Liver (tissue), 9 donors: ENCODE measurements around the gene MACROD1. TPM values are rescaled to one million over a fixed set of nuclear protein-coding genes. Genes with fewer than 3 reads are reported as not detected.

ENCODE experiments used
- DNase-seq: peaks from one replicate; pipeline ENCODE4 v3.0.0-alpha.2; 2017; ENCODE audit warnings: low spot score
- H3K27ac ChIP-seq, 2 donors: one replicate each; pipeline ENCODE4 v1.7.0; 2013; ENCODE audit warnings: inconsistent platforms in 2 of 2, low read length in 2 of 2, control low read depth in 1 of 2, low read depth in 1 of 2, mild to moderate bottlenecking in 1 of 2
- H3K27me3 ChIP-seq, 4 donors: one replicate each; pipeline versions ENCODE4 v1.6.1 to v1.7.0; 2013; ENCODE audit warnings: low read length in 3 of 4, inconsistent platforms in 1 of 4, mild to moderate bottlenecking in 1 of 4, moderate library complexity in 1 of 4; ENCODE audit not compliant: control insufficient read depth in 4 of 4, insufficient read depth in 4 of 4
- H3K36me3 ChIP-seq, 4 donors: one replicate each; pipeline versions ENCODE4 v1.6.1 to v1.7.0; 2013; ENCODE audit warnings: low read length in 3 of 4, mild to moderate bottlenecking in 3 of 4, low read depth in 1 of 4, moderate library complexity in 1 of 4; ENCODE audit not compliant: control insufficient read depth in 4 of 4, insufficient read depth in 3 of 4
- H3K4me1 ChIP-seq, 4 donors: one replicate each; pipeline versions ENCODE4 v1.6.1 to v1.7.0; 2013; ENCODE audit warnings: low read length in 3 of 4, mild to moderate bottlenecking in 3 of 4, moderate library complexity in 1 of 4; ENCODE audit not compliant: control insufficient read depth in 4 of 4, insufficient read depth in 4 of 4
- H3K4me3 ChIP-seq, 3 donors: one replicate each; pipeline versions ENCODE4 v1.6.1 to v1.7.0; 2013; ENCODE audit warnings: low read length in 3 of 3, control low read depth in 1 of 3, low read depth in 1 of 3, mild to moderate bottlenecking in 1 of 3
- H3K9ac ChIP-seq, 2 donors: one replicate each; pipeline ENCODE4 v1.7.0; 2013; ENCODE audit warnings: low read length in 2 of 2, mild to moderate bottlenecking in 2 of 2, moderate library complexity in 2 of 2, control low read depth in 1 of 2, low read depth in 1 of 2
- H3K9me3 ChIP-seq, 4 donors: one replicate each; pipeline versions ENCODE4 v1.6.1 to v1.7.0; 2013; ENCODE audit warnings: low read length in 3 of 4; ENCODE audit not compliant: control insufficient read depth in 4 of 4
- CTCF ChIP-seq: fragments of 150-350 bp; IDR thresholded peaks from 2 replicates; pipeline ENCODE4 v1.5.1; 2017; ENCODE audit warnings: improper control_type of control experiment, low read depth, low read length; ENCODE audit not compliant: missing input control
- EGR1 ChIP-seq, 2 donors: IDR thresholded peaks; 2 replicates each; pipeline ENCODE4 v1.6.1; 2016 to 2018; ENCODE audit warnings: antibody characterized with exemption in 2 of 2, low read depth in 2 of 2
- FOXA1 ChIP-seq: IDR thresholded peaks from 2 replicates; pipeline ENCODE4 v1.6.1; 2016; ENCODE audit warnings: antibody characterized with exemption
- FOXA2 ChIP-seq: IDR thresholded peaks from 2 replicates; pipeline ENCODE4 v1.6.1; 2016; ENCODE audit warnings: antibody characterized with exemption
- GABPA ChIP-seq, 2 donors: IDR thresholded peaks in 1 of 2; conservative IDR thresholded peaks in 1 of 2; 2 replicates each; pipeline ENCODE4 v1.6.1; 2016; ENCODE audit warnings: antibody characterized with exemption in 2 of 2, mild to moderate bottlenecking in 1 of 2, moderate library complexity in 1 of 2
- HNF4A ChIP-seq, 2 donors: conservative IDR thresholded peaks; 2 replicates each; pipeline ENCODE4 v1.6.1; 2016; ENCODE audit warnings: antibody characterized with exemption in 2 of 2, mild to moderate bottlenecking in 2 of 2
- HNF4G ChIP-seq: IDR thresholded peaks from 2 replicates; pipeline ENCODE4 v1.6.1; 2016; ENCODE audit warnings: antibody characterized with exemption
- JUND ChIP-seq, 2 donors: IDR thresholded peaks; 2 replicates each; pipeline ENCODE4 v1.6.1; 2016; ENCODE audit warnings: antibody characterized with exemption in 2 of 2
- MAX ChIP-seq: IDR thresholded peaks from 2 replicates; pipeline ENCODE4 v1.6.1; 2016; ENCODE audit warnings: antibody characterized with exemption
- NR2F2 ChIP-seq: IDR thresholded peaks from 2 replicates; pipeline ENCODE4 v1.6.1; 2016; ENCODE audit warnings: antibody characterized with exemption
- RAD21 ChIP-seq, 2 donors: IDR thresholded peaks; 2 replicates each; pipeline ENCODE4 v1.6.1; 2016; ENCODE audit warnings: antibody characterized with exemption in 2 of 2, mild to moderate bottlenecking in 2 of 2
- RXRA ChIP-seq, 2 donors: IDR thresholded peaks; 2 replicates each; pipeline ENCODE4 v1.6.1; 2017 to 2018; ENCODE audit warnings: antibody characterized with exemption in 2 of 2, mild to moderate bottlenecking in 1 of 2
- SP1 ChIP-seq: IDR thresholded peaks from 2 replicates; pipeline ENCODE4 v1.6.1; 2018; ENCODE audit warnings: antibody characterized with exemption, mild to moderate bottlenecking
- TAF1 ChIP-seq: conservative IDR thresholded peaks from 2 replicates; pipeline ENCODE4 v1.6.1; 2016; ENCODE audit warnings: antibody characterized with exemption, mild to moderate bottlenecking
- YY1 ChIP-seq: IDR thresholded peaks from 2 replicates; pipeline ENCODE4 v1.6.1; 2016; ENCODE audit warnings: antibody characterized with exemption, mild to moderate bottlenecking
- ZBTB33 ChIP-seq: IDR thresholded peaks from 2 replicates; pipeline ENCODE4 v1.6.1; 2016; ENCODE audit warnings: antibody characterized with exemption
- WGBS: extraction: QIAGEN DNeasy Blood & Tissue Kit; methylation state at CpG from one replicate; pipeline ENCODE4 v1.1.7; 2013; 5-methylcytosine and 5-hydroxymethylcytosine counted together
- polyA plus RNA-seq, 2 donors: library from polyadenylated mRNA; stranded (reverse) in 1 of 2; unstranded in 1 of 2; fragments of 200-250 nt in 1 of 2; fragments of >200 nt in 1 of 2; fragmentation: Nextera tagmentation in 1 of 2; extraction: Ambion mirVana in 1 of 2; gene quantifications; one replicate each; pipeline versions ENCODE4 v1.2.1 to v1.2.3, GENCODE V29; 2013 to 2015
- total RNA-seq, 2 donors: library from RNA; depleted of rRNA; stranded (reverse); fragments of >200 nt; gene quantifications; one replicate each; pipeline ENCODE4 v1.2.3, GENCODE V29; 2014
- TF ChIP-seq, protein P1 (sequence below): IDR thresholded peaks from 2 replicates; pipeline ENCODE4 v1.6.1; 2016; ENCODE audit warnings: antibody characterized with exemption
- TF ChIP-seq, protein P2 (sequence below): IDR thresholded peaks from 2 replicates; pipeline ENCODE4 v1.6.1; 2016; ENCODE audit warnings: antibody characterized with exemption, mild to moderate bottlenecking
- donor health status: healthy.
- donor health status: healthy.
- donor health status: healthy.
- donor health status: healthy.
- donor health status: healthy.

MACROD1 gene
- total and polyA plus RNA-seq, 4 donors = 8.9 to 25.9 (median 13.1) TPM

GRCh38 chr11:64062185-64063039 is 103.5 kb downstream of the MACROD1 start:
- 95% methylated on average over 16 of the region's 16 CpGs for WGBS
- Histone ChIP-seq H3K36me3 (peaks cover 0 to 1% (median 0%) of the 10 kb centered on the region in 4 donors), H3K27me3 (no peaks in the 10 kb centered on the region), H3K27ac (no peak overlapping the region), H3K4me1 (peaks cover 0 to 5% (median 2%) of the 10 kb centered on the region in 4 donors), H3K9me3 (no peaks in the 10 kb centered on the region), H3K4me3 (no peak overlapping the region), H3K9ac (no peak overlapping the region)
- no peak for DNase-seq
- TF ChIP-seq, protein P1, sequence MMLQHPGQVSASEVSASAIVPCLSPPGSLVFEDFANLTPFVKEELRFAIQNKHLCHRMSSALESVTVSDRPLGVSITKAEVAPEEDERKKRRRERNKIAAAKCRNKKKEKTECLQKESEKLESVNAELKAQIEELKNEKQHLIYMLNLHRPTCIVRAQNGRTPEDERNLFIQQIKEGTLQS = no peak
- TF ChIP-seq TAF1 = no peak
- TF ChIP-seq RXRA (IDR thresholded peaks at IDR 0.05) = no peak
- TF ChIP-seq YY1 = no peak
- no peak for TF ChIP-seq FOXA1
- TF ChIP-seq FOXA2 = no peak
- TF ChIP-seq HNF4A (conservative IDR thresholded peaks at IDR 0.05) = no peak
- TF ChIP-seq NR2F2 = no peak
- TF ChIP-seq, protein P2, sequence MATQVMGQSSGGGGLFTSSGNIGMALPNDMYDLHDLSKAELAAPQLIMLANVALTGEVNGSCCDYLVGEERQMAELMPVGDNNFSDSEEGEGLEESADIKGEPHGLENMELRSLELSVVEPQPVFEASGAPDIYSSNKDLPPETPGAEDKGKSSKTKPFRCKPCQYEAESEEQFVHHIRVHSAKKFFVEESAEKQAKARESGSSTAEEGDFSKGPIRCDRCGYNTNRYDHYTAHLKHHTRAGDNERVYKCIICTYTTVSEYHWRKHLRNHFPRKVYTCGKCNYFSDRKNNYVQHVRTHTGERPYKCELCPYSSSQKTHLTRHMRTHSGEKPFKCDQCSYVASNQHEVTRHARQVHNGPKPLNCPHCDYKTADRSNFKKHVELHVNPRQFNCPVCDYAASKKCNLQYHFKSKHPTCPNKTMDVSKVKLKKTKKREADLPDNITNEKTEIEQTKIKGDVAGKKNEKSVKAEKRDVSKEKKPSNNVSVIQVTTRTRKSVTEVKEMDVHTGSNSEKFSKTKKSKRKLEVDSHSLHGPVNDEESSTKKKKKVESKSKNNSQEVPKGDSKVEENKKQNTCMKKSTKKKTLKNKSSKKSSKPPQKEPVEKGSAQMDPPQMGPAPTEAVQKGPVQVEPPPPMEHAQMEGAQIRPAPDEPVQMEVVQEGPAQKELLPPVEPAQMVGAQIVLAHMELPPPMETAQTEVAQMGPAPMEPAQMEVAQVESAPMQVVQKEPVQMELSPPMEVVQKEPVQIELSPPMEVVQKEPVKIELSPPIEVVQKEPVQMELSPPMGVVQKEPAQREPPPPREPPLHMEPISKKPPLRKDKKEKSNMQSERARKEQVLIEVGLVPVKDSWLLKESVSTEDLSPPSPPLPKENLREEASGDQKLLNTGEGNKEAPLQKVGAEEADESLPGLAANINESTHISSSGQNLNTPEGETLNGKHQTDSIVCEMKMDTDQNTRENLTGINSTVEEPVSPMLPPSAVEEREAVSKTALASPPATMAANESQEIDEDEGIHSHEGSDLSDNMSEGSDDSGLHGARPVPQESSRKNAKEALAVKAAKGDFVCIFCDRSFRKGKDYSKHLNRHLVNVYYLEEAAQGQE = no peak
- TF ChIP-seq MAX = no peak
- TF ChIP-seq GABPA (IDR thresholded peaks at IDR 0.05 in 1 of 2, conservative IDR thresholded peaks at IDR 0.05 in 1 of 2) = no peak
- TF ChIP-seq CTCF = no peak
- no peak for TF ChIP-seq EGR1 (IDR thresholded peaks at IDR 0.05; ENCODE audit: low read depth in 2 of 2)
- TF ChIP-seq JUND (IDR thresholded peaks at IDR 0.05) = no peak
- TF ChIP-seq RAD21 (IDR thresholded peaks at IDR 0.05) = no peak
- no peak for TF ChIP-seq SP1
- no peak for TF ChIP-seq ZBTB33
- TF ChIP-seq HNF4G = no peak
